Measurements from ENCODE around the gene FCN1. TPM values are rescaled to one million over a fixed set of nuclear protein-coding genes. Genes with fewer than 3 reads are reported as not detected.

Gene FCN1
- total and polyA plus RNA-seq, 2 of the 8 experiments (the other 6 are each of a cell fraction or from before 2014, with no cell fraction given), result not detected

GRCh38 chr9:134959971-134960310 is 42.2 kb upstream of the FCN1 start:
- 89% methylated on average over 9 of the region's 9 CpGs; no CpG with 5 or more reads in 1 of the 2 experiments for WGBS, 2 experiments (ENCODE audit: extremely low coverage in 1 of 2, insufficient coverage in 1 of 2, insufficient read length in 1 of 2, insufficient replicate concordance in 2 of 2, low coverage in 1 of 2, low lambda C conversion rate in 2 of 2, missing lambda C conversion rate in 1 of 2)
- Histone ChIP-seq H3K4me3 (ENCODE audit: extremely low read depth in 1 of 4, insufficient read depth in 2 of 4, low read depth in 3 of 4, low read length in 4 of 4) (no peak overlapping the region), H4K91ac (replicated peaks; ENCODE audit: insufficient read length, low read length) (no peak overlapping the region), H3K27ac (ENCODE audit: low read depth, low read length) (no peak overlapping the region), H3K18ac (ENCODE audit: extremely low read depth, low read length) (no peak overlapping the region), H3K4ac (replicated peaks; ENCODE audit: insufficient read length, low read depth, low read length) (no peak overlapping the region), H2BK15ac (ENCODE audit: low read length) (no peak overlapping the region), H3K14ac (ENCODE audit: insufficient read length) (no peak overlapping the region), H4K8ac (ENCODE audit: extremely low read depth, insufficient read depth, low read length) (no peak overlapping the region), H3K56ac (replicated peaks; ENCODE audit: insufficient read length, low read depth, low read length) (no peak overlapping the region), H3K4me2 (ENCODE audit: insufficient read depth in 1 of 2, low read depth in 2 of 2, low read length in 2 of 2) (no peak overlapping the region), H2BK120ac (replicated peaks; ENCODE audit: low read depth, low read length) (no peak overlapping the region), H3K23ac (ENCODE audit: insufficient read length) (no peak overlapping the region), H4K20me1 (replicated peaks in 1 of 2; ENCODE audit: control insufficient read depth in 1 of 2, insufficient read depth in 2 of 2, low read length in 2 of 2) (peaks cover 0 to 2% of the 10 kb centered on the region in 2 experiments), H3K36me3 (ENCODE audit: control insufficient read depth in 2 of 4, insufficient read depth in 4 of 4, low read length in 3 of 4) (no peaks in the 10 kb centered on the region), H4K5ac (ENCODE audit: insufficient read length, low read depth, low read length) (no peak overlapping the region), H2AFZ (ENCODE audit: low read length) (no peak overlapping the region), H2BK5ac (ENCODE audit: low read depth, low read length) (no peak overlapping the region), H2BK12ac (ENCODE audit: low read depth, low read length) (0 out of 2 replicates have a peak overlapping the region, but pooled peaks have one; percentile 9), H3K9me3 (ENCODE audit: insufficient read depth in 2 of 2, low read depth in 1 of 2, low read length in 1 of 2) (no peaks in the 10 kb centered on the region), H3K4me1 (replicated peaks in 1 of 4; ENCODE audit: control insufficient read depth in 3 of 4, insufficient read depth in 4 of 4, low read length in 3 of 4) (no peaks in the 10 kb centered on the region), H3K79me2 (ENCODE audit: control insufficient read depth in 1 of 2, insufficient read depth in 2 of 2, low read length in 2 of 2) (no peaks in the 10 kb centered on the region), H3K27me3 (replicated peaks in 1 of 4; ENCODE audit: control insufficient read depth in 3 of 4, extremely low read depth in 1 of 4, insufficient read depth in 3 of 4, low read length in 3 of 4) (no peaks in the 10 kb centered on the region), H3K23me2 (ENCODE audit: low read depth, low read length) (peaks cover 7% of the 10 kb centered on the region; the same call in 1 of the 2 replicates), H2BK20ac (ENCODE audit: low read length) (no peak overlapping the region), H2AK5ac (ENCODE audit: low read depth, low read length) (no peak overlapping the region), H3K79me1 (ENCODE audit: low read depth, low read length) (no peaks in the 10 kb centered on the region), H3K9ac (replicated peaks in 1 of 4; ENCODE audit: extremely low read depth in 1 of 4, low read depth in 3 of 4, low read length in 3 of 4) (no peak overlapping the region)
- ChIA-PET CTCF (ENCODE audit: partially characterized antibody) (interaction anchor here (0.6 kb wide), 1 partner anchor 33 kb away, joined by 3 read pairs; no protein-coding TSS in a partner anchor), POLR2A (ENCODE audit: partially characterized antibody) (no interaction called here)
- FAIRE-seq, result no peak
- DNase-seq (ENCODE audit: low read depth in 1 of 2, low spot score in 2 of 2), result no peak
- TF ChIP-seq ATF2 (IDR thresholded peaks at IDR 0.05; ENCODE audit: low read length), result no peak

Measured in H1 (cell line).